ENCODE measurements around the gene PLA2G4D.
A peak's percentile ranks its signal among the peaks of the same experiment; 100 is the strongest.
"Not testable (repeated sequence)": the region's sequence is repeated elsewhere in the genome, so short reads cannot be mapped to it uniquely, and the experiment has no call there.

The PLA2G4D gene

DNA sequence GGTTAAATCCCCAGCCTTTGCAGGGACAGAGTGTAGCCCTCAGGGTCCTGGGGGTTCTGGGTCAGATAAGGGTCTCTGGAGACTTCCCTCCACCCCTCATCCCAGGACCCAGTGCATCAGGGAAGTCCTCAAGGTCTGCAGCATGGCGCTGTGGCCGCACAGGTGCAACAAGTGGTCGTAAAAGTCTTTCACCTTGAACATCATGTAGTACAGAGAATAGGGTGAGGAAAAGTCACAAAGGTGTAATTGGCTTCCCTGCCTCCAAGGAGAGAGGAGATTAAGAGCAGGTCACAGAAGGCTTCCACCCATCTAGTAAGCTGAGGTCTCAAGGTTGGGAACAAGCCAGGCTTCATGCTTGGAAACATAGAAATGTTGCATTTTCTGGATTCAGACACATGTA lies 29.2 kb upstream of the PLA2G4D start:
- no peak for DNase-seq

DNA sequence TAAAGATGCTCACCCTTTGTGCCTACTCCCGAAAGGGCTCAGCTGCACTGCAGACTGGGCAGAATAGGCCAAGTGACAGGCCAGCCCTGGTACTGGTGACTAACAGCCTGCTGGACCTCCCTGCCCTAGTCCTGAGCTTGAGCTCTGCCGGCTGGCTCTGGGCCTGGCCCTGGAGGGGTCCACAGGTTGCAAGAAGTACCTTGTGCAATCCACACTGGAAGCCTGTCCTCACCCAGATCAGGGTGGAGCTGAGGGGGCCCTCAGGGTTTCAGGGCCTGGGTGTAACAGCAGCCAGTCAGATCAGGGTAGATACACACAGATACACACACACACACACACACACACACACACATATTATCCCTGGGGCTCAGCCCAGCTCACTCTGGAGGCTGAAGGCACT lies 27.3 kb upstream of the PLA2G4D start:
- no peak for DNase-seq

DNA sequence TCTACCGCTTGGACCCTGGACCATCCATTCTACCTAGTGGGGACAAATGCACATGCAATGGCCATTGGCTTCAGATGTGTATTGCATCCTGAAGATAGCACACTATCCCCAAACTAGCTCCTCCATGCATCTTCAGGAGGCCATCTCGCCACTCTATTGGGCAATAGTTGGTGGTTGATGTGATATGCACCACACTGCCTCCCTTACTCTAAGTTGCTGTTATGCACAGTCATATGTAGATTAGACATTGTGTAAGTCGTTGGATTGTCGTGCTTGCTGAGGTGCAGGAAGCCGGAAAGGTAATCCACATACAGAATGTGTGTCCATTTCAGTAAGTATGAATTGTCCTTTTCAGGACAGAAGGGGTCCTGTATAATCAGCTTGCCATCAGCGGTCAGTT lies 26.7 kb upstream of the PLA2G4D start:
- DNase-seq: no peak

DNA sequence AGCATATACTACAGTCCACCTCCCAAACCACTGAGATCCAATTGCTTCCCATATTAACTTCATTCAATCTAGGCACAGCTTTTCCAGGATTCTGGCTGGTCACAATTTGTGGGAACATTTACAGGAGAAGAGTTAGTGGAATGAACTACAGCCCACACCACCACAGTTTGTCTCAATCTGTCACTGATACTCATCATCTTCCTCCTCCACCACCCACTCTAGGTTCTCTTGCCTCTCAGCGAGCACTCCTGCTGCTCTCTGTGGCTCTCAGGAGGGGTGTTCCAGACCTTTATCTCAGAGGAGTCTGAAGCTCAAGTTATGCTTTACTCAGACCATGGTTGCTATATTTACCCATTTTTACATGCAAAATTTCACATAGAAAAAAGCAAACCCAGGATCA lies 25.9 kb upstream of the PLA2G4D start:
- DNase-seq: no peak

DNA sequence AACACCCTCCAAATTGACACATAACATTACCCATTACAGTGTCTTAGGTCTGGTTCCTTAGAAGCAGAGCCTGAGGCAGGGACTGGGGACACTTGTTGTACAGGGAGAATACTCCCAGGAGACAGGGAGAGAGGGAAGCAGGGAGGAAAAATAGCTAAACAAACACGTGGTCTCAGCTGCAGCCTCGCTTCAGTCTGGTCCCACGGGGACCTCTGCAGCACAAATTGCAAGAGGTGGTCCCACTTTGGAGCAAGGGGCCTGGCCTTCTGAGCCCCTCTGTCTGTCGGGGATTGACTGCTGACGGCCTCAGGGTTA lies 25.0 kb upstream of the PLA2G4D start:
- DNase-seq: no peak

DNA sequence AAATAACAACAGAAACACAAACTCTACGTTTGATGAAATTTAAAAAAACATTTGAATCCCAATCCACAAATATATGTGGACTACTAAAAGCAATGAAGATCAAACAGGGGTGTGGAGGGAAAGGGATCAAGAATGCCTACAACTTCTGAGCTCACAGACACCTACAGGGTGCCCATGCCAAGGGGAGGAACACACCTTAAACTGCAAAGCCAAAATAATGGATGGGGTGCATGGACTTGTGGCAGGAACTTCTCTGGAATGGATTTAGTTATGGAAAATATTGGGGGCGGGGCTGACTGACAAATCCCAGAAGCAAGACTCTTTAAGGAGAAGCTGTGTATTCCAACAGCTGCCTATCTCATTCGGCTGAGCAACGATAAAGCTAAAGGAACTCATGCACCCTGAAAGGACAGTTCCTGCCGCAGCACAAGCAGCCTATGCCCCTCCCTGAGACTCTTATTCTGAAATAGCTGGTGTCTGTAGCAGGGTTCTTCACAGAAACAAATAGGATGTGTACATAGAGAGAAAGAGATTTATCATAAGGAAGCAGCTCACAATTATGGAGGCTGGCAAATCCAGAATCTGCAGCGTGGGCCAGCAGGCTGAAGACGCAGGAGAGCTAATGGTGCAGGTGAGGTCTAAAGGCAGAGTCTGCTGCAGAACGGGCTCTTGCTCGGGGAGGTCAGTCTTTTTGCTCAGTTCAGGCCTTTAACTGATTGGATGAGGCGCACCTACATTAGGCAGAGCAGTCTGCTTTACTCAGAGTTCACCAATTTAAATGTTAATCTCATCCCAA lies 24.5 kb upstream of the PLA2G4D start:
- peak; percentile 53 for DNase-seq

DNA sequence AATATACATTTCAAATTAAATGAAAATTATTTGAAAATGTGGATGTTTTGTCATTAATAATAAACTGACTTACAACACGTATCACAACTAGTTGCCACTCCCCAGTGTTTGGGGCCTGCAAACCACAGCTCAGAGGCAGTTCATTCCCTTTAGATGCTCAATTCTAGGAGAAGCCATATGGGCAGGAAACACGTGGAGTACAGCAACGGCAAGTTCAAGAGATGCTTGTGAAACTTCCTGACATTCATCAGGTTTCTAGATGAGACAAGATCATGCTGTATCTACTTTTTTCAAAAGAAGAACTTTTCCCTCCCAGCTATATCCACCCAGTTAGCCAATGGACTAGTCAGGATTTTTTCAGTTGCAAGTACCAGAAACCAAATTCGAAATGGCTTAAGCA lies 17.6 kb upstream of the PLA2G4D start:
- DNase-seq: no peak

DNA sequence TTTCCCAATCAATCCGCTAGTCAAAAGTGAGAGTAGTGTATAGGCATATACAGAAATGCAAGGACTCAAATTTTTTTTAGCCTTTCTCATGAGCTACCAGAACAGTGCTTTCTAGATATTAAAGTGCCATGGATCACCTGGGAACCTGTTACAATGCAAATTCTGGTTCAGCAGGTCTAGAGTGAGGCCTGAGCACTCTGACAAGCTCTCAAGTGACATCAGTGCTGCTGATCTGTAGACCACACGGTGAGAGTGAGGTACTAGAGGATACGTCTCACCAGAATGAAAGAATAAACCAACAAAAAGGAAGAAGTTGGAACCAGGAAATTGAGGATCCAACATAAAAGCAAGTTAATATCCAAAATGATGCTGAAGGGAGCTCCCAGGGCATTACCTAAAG lies 16.0 kb upstream of the PLA2G4D start:
- DNase-seq: peak; percentile 17

DNA sequence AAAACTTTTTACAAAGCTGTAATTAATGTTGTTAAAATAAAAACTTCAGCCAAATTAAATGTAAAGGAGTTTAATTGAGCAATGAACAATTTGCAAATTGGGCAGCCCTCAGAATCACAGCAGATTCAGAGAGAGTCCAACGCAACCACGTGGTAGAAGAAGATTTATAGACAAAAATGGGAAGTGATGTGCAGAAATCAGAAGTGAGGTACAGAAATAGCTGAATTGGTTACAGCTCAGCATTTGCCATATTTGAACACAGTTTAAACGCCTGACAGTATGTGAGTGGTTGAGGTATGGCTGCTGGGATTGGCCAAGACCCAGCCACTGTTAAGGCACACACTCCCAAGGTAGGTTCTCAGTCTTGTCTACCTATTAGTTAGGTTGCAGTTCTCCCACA lies 14.4 kb upstream of the PLA2G4D start:
- DNase-seq: no peak

DNA sequence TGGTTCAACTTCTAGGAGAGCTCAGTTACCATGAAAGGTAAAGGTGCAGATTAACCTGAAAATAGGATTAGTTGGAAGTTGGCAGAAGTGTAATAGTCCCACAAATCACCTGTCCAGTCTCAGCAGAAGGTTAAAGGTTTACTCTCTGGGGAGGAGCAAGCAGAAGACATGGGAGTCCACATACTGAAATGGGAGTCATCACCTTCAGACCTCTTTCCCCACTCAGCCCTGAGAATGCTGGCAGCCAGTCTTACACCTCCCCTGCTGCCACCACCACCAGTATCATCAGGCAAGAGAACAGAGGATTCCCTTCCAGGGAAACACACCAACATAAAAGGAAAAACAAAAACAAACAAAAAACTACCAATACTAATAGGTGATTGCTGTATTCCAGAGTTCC lies 13.8 kb upstream of the PLA2G4D start:
- DNase-seq: no peak

DNA sequence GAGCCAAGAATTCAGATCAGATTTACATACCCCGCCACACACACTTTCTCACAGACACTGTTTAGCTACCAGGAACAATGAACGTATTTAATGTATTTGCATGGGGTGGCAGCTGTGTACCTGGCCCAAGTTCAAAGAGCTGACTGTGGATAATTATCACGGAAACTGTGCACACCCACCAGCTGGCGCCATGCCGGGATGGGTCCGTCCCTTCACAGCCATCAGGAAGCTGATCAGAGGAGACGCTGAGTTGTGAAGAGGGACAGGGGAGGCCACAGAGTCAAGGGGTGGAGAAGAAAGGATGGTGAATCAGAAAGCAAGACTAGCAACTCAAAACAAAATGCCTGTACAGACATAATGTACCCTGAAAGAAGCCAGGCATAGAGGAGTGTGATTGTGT lies 13.1 kb upstream of the PLA2G4D start:
- DNase-seq: peak; percentile 97

DNA sequence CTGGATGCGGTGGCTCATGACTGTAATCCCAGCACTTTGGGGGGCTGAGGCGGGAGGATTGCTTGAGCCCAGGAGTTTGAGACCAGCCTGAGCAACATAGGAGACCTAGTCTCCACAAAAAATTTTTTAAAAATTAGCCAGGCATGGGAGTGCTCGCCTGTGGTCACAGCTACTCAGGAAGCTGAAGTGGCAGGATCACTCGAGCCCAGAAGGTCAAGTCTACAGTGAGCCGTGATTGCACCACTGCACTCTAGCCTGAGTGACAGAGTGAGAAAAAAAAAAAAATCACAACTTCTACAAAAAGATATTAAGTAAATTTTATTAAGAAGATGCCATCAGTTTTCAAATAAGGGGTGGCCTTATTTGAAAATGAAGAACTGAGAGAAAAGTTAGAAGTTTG lies 11.9 kb upstream of the PLA2G4D start:
- DNase-seq: no peak

DNA sequence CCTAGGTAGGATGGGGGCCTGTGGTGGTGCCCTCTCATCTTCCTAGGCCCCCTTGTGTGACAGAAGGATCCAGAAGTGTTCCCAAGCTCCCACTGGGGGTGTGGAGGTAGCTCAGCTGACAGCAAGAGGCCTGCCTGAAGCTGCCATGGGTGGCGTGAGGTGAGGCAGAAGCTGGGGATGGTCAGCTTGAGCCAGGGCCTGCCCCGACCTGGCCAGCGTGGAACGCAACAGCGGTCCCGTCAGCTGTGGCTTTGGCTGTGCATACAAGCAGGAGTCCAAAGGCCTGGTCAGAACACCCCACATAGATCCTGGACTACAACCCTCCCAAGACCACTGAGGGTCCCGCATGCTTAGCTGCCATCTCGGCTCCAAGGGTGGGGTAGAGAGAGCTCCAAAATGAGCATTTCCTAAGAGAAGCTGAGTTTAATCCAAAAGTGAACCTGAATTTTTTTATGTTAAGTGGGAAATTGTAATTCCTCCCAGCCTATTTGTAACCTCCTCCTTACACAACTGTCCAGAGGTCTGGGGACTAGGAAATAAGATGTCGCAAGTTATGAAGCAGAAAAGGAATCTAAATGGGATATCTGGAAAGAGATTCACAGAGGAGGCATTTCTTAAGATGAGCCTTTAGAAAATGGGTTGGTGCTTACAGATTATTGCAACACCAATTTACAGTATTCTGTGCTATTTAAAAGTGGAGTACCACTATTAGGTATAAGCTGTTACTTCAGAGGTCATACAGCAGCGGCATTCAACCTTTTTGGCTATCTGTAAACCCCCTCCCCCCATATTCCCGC lies 9.9 kb upstream of the PLA2G4D start:
- DNase-seq: no peak

DNA sequence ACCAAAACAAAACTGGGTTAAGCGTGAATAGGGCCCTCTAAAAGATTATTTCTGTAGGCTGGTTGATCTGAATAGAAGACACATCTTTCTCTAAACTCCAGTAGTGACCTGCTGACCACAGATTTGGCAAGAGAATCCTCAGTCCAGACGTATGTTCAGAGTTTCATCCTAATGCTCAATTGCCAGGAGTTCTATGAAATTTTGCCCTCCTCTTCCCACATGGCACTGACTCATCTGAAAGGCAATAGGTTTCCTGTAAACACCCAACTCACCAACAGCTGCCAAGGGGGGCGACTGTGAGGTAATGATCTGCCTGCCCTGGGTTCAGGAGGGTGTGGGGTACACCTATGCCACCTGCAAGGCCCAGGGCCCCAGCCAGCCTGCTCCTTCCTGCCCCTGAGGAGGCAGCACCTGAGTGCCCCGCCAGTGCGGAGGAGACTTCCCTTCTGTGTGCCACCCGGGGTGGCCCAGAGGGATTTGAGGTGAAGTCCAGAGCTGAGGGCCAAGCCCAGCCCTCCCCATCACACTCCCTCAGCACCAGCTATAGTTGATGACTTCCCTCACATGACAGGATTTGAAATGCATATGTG lies 8.4 kb upstream of the PLA2G4D start:
- no peak for DNase-seq

DNA sequence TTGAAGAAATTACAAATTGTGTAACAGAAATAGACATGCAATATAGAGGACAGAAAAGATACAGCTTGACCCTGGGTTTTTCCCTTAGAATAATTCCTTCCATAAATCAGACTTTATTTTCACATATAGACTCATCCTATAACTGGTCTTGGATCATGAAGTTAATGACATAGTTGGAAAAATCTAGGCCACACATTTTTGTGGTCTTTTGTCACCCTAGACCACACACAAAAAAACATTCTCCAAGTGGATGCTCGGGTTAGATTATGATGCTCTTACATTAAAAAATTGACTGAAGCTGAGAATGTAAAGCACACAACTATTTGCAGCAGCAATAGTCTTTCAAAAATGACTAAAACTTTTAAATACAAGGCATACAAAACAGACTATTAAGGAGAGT lies 7.5 kb upstream of the PLA2G4D start:
- DNase-seq: no peak

DNA sequence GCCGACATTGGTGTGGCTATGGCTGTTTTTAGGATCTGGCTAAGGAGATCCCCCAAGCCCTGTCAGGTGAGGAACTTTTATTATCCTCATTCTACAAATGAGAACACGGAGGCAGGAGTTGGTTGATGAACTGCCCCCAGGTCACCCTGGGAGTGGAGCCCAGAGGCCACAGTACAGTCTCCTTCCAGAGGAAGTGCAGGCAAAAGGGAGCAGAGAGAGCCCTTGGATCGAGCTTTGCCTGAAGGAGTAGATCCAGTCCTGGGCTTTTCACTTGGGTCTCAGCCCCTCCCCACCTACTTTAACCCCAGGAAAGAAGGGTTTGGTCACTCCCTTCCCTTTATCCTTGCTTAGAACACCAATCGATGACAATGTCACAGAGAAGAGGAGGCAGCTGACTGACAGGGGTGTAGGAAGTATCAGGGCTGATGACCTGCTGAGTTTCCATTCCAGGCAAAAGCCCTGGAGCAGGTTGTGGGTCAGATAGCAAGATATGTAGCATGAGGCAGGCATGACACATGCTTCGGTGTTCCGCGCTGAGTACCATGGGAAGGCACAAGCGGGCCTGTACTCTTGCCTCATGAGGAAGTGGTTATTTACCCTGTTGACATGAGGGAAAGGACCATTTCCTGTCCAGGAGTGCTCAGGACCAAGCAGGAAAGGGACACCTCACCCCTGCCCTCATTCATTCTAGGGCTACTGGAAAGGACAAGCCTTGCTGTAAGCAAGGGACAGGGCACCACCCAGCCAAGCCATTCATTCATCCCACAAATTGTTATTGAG lies 5.8 kb upstream of the PLA2G4D start:
- no peak for DNase-seq

DNA sequence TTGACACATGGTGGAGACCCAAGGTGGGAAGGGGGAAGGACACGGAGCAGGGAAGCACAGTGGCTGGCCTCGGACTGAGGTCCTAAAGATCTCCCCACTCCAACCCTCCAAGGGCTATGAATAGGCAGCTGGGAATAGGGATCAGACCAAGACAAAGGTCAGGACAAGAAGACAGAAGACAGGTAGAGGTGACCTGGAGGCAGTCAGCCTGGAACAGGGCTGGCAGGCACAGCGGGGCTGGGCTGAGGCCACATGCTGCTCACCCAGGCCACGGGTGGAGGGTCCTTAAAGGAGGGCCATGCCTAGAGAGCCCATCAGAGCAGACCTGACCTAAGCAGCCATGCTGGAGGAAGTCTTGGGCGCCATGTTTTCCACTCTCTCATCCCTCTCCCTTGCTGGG lies 2.7 kb upstream of the PLA2G4D start:
- no peak for DNase-seq

DNA sequence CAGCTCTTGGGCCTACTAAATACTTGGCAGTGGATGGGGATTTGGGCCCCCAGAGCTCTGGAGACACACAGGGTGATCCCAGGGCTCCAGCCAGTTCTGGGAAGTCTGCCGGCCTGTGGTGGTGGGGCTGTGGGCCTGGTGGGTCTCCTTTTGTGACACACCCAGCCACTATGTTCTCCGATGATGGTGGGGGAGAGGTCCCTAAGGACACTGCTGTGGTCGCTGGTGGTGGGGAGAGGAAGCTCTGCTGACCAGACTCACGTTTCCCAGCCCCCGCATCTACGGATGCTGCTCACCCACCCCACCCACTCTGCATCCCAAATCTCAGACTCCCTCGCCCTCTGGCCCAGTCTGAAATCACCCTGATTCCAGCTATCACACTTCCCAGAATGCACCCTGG lies 396 bp downstream of the PLA2G4D start:
- DNase-seq: no peak

DNA sequence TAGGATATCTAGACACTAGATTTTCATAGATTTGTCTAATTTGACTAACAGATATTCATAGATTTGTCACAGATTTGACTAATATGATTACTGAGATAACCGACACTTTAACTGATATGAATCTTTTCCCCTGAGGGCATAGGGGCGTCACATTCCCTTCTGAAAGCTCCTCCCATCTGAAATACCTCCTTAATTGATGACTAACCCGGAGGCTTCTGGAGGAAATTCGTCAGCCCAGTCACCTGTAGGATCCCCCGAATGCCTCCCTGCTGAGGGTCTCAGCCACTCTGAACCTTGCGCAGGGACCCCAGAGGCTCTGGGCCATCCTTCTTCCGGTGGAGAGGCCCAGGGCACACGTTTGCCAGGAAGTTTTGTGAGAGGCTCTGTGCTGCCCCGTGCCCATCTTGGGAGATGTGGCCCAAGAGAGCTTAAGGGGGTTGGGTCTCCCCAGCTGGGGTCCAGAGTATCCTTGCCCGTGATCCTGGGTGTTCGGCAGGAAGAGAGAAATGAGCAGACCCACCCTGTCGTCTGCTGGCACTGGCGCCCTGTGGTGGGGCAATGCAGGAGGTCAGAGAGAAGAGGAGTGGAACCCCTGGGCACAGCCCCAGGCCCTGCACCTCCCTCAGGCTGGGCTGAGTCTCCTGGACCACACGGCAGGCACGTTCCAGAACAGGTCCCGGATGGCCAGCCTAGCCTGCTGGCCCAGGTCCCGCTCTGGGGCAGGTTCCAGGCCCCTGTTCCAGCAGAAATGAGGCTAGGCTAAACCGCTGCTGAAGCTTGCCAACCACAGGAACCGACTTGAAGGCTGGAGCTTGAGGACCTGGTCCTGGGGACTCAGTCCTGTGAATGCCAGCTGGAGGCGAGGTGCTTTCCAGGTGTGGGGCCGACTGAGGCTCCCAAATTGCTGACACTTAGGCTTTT lies 1.7 kb downstream of the PLA2G4D start:
- peak; percentile 89 for DNase-seq

DNA sequence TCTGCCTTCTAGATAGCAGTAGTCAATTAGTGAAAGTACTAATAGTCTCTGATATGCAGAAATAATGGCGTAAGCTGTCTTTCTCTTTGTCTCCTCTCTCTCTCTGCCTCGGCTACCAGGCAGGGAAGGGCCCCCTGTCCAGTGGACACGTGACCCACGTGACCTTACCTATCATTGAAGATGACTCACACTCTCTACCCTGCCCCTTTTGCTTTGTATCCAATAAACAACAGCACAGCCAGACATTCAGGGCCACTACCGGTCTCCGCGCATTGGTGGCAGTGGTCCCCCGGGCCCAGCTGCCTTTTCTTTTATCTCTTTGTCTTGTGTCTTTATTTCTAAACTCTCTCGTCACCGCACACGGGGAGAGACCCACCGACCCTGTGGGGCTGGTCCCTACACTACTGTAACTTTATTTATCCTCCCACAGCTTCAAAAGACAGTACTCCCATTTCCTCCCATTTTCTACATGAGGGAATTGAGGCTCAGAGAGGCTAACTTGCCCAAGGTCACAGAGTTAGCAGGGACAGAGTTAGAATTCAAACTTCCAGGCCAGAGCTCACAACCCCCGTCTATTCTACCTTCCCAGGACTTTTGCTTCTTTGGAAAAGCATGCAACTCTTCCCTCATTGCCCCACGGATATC lies 2.5 kb downstream of the PLA2G4D start:
- DNase-seq: not testable (repeated sequence)

DNA sequence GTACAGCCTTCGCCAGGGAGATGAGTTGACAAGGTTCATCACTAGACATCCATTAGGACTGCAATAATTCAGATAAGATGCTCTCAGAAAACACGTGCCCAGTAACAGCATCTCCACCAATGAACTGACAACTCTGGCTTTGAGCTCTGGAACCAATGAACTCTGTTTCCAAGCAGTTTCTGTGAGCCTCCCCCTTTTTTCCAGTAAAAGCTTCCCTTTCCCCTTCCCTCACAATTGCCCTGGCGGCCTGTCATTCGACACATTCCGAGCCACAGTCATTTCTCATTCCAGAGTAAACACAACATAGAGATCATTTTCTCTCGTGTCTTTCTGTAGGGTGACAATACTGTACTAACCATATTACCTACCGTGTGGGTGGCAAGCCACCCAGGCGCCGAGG lies 3.6 kb downstream of the PLA2G4D start:
- DNase-seq: no peak

DNA sequence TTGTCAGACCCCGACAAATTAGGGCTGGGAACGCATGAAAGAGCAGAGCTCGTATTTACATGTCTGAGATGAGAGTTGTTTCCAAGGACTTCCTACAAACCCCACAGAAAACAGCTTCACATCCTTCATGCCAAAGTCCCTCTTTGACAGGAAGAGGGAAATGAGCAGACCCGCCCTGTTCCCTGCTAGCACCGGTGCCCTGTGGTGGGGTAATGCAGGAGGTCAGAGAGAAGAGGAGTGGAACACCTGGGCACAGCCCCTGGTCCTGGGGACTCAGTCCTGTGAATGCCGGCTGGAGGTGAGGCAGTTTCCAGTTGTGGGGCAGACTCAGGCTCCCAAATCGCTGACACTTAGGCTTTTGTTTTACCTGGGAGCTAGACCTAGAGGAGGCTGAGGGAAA lies 4.0 kb downstream of the PLA2G4D start:
- no peak for DNase-seq
